CD4-positive, alpha-beta T cell treated with Interleukin-12 subunit alpha and Interleukin-12 subunit beta, for 1 hour (primary cell): ENCODE data around the gene HPCAL1.

Experiments used
- DNase-seq: peaks from one replicate; pipeline ENCODE4 v3.0.0-alpha.2; 2020

The HPCAL1 gene

GRCh38 chr2:10357193-10358169 lies 54.8 kb downstream of the HPCAL1 start:
- no peak for DNase-seq

GRCh38 chr2:10359246-10359645 lies 56.5 kb downstream of the HPCAL1 start:
- DNase-seq = no peak

GRCh38 chr2:10359731-10360329 lies 57.1 kb downstream of the HPCAL1 start:
- no peak for DNase-seq

- no peak for DNase-seq
Observed at GRCh38 chr2:10360460-10360849, 57.8 kb downstream of the HPCAL1 start.

GRCh38 chr2:10360850-10361588 lies 58.3 kb downstream of the HPCAL1 start:
- no peak for DNase-seq

GRCh38 chr2:10362096-10362897 lies 59.6 kb downstream of the HPCAL1 start:
- DNase-seq = no peak

GRCh38 chr2:10362898-10363454 lies 60.3 kb downstream of the HPCAL1 start:
- DNase-seq = no peak

GRCh38 chr2:10363861-10364610 lies 61.3 kb downstream of the HPCAL1 start:
- no peak for DNase-seq

GRCh38 chr2:10365412-10365811 lies 62.7 kb downstream of the HPCAL1 start:
- no peak for DNase-seq

- no peak for DNase-seq
Observed at GRCh38 chr2:10366601-10367270, 64.0 kb downstream of the HPCAL1 start.

GRCh38 chr2:10367472-10368439 lies 65.1 kb downstream of the HPCAL1 start:
- DNase-seq = no peak

GRCh38 chr2:10368491-10369231 lies 66.0 kb downstream of the HPCAL1 start:
- no peak for DNase-seq

- DNase-seq = no peak
Observed at GRCh38 chr2:10369269-10370255, 66.9 kb downstream of the HPCAL1 start.

GRCh38 chr2:10370390-10370789 lies 67.7 kb downstream of the HPCAL1 start:
- DNase-seq = no peak

GRCh38 chr2:10370895-10371294 lies 68.2 kb downstream of the HPCAL1 start:
- DNase-seq = no peak

GRCh38 chr2:10371441-10372196 lies 68.9 kb downstream of the HPCAL1 start:
- DNase-seq = no peak
